ENCODE measurements around the gene MAMLD1.

MAMLD1 gene

GRCh38 chrX:150355913-150356312 is 7.2 kb upstream of the MAMLD1 start:
- DNase-seq, result no peak

GRCh38 chrX:150357790-150358189 is 5.3 kb upstream of the MAMLD1 start:
- no peak for DNase-seq

- no peak for DNase-seq
Measured at GRCh38 chrX:150358651-150359050, 4.5 kb upstream of the MAMLD1 start.

GRCh38 chrX:150360331-150360730 is 2.8 kb upstream of the MAMLD1 start:
- DNase-seq, result no peak

- DNase-seq, result peak in 1 of 14 donors; percentile 3
Measured at GRCh38 chrX:150361070-150361776, 1.9 kb upstream of the MAMLD1 start.

- peak in 1 of 14 donors; percentile 18 for DNase-seq
Measured at GRCh38 chrX:150361777-150362351, 1.3 kb upstream of the MAMLD1 start.

GRCh38 chrX:150363561-150364346 is 637 bp downstream of the MAMLD1 start:
- DNase-seq, result peak in 8 of 14 donors; percentile 4 to 67 (median 30)

- peak in 6 of 14 donors; percentile 6 to 66 (median 34) for DNase-seq
Measured at GRCh38 chrX:150364347-150365050, 1.4 kb downstream of the MAMLD1 start.

GRCh38 chrX:150365051-150365989 is 2.2 kb downstream of the MAMLD1 start:
- peak in 12 of 14 donors; percentile 42 to 79 (median 62) for DNase-seq

GRCh38 chrX:150365990-150366911 is 3.1 kb downstream of the MAMLD1 start:
- peak in 6 of 14 donors; percentile 1 to 59 (median 23) for DNase-seq

- peak in 1 of 14 donors; percentile 17 for DNase-seq
Measured at GRCh38 chrX:150366951-150367545, 3.9 kb downstream of the MAMLD1 start.

GRCh38 chrX:150370589-150371312 is 7.6 kb downstream of the MAMLD1 start:
- no peak for DNase-seq

- no peak for DNase-seq
Measured at GRCh38 chrX:150371877-150372276, 8.8 kb downstream of the MAMLD1 start.

GRCh38 chrX:150372280-150372679 is 9.2 kb downstream of the MAMLD1 start:
- DNase-seq, result peak in 6 of 14 donors; percentile 8 to 27 (median 18)

- DNase-seq, result no peak
Measured at GRCh38 chrX:150372756-150373155, 9.6 kb downstream of the MAMLD1 start.

- DNase-seq, result no peak
Measured at GRCh38 chrX:150375243-150375770, 12.2 kb downstream of the MAMLD1 start.

- DNase-seq, result no peak
Measured at GRCh38 chrX:150377005-150377404, 13.9 kb downstream of the MAMLD1 start.

GRCh38 chrX:150405006-150405405 is 41.9 kb downstream of the MAMLD1 start:
- DNase-seq, result no peak

- no peak for DNase-seq
Measured at GRCh38 chrX:150405576-150405975, 42.5 kb downstream of the MAMLD1 start.
